Activated T-helper 1 cell treated with anti-CD3 and anti-CD28 coated beads, Interleukin-12 subunit alpha, Interleukin-12 subunit beta, Interleukin-2, Interleukin-4 antibody, amounts not matched to agents 30 ng/mL and 10 ng/mL and 1 ng/mL, durations not matched to agents 14 hours and 24 hours and 36 hours (primary cell): ENCODE data around the gene KCND3. TPM values are rescaled to one million over a fixed set of nuclear protein-coding genes. Genes with fewer than 3 reads are reported as not detected.

Experiments
- DNase-seq: peaks from one replicate; pipeline ENCODE4 v3.0.0; 2021; ENCODE audit warnings: low spot score
- H3K27ac Mint-ChIP-seq: one replicate; pipeline ENCODE4 v1.8.0; 2021; ENCODE audit warnings: mild to moderate bottlenecking, mixed read lengths
- H3K27me3 Mint-ChIP-seq: one replicate; pipeline ENCODE4 v1.8.0; 2022; ENCODE audit warnings: mild to moderate bottlenecking, moderate library complexity, mixed read lengths; ENCODE audit not compliant: insufficient read depth
- H3K36me3 Mint-ChIP-seq: one replicate; pipeline ENCODE4 v1.8.0; 2021; ENCODE audit warnings: low read depth, mixed read lengths
- H3K4me1 Mint-ChIP-seq: one replicate; pipeline ENCODE4 v1.8.0; 2021; ENCODE audit warnings: low read depth, mixed read lengths
- H3K4me3 Mint-ChIP-seq: one replicate; pipeline ENCODE4 v1.8.0; 2021; ENCODE audit warnings: mild to moderate bottlenecking, moderate library complexity, mixed read lengths
- H3K9me3 Mint-ChIP-seq: one replicate; pipeline ENCODE4 v1.8.0; 2021; ENCODE audit warnings: mixed read lengths
- intact Hi-C: fragments of 100-400 bp; cut with micrococcal nuclease; formaldehyde crosslinking; loops from one replicate; pipeline ENCODE4 v1.15.1; 2024
- total RNA-seq: library from RNA; stranded (reverse); gene quantifications from 2 replicates; pipeline ENCODE4 v1.2.3, GENCODE V29; 2022

Gene KCND3
- total RNA-seq, 1 donor from 2014 or later = not detected

DNA sequence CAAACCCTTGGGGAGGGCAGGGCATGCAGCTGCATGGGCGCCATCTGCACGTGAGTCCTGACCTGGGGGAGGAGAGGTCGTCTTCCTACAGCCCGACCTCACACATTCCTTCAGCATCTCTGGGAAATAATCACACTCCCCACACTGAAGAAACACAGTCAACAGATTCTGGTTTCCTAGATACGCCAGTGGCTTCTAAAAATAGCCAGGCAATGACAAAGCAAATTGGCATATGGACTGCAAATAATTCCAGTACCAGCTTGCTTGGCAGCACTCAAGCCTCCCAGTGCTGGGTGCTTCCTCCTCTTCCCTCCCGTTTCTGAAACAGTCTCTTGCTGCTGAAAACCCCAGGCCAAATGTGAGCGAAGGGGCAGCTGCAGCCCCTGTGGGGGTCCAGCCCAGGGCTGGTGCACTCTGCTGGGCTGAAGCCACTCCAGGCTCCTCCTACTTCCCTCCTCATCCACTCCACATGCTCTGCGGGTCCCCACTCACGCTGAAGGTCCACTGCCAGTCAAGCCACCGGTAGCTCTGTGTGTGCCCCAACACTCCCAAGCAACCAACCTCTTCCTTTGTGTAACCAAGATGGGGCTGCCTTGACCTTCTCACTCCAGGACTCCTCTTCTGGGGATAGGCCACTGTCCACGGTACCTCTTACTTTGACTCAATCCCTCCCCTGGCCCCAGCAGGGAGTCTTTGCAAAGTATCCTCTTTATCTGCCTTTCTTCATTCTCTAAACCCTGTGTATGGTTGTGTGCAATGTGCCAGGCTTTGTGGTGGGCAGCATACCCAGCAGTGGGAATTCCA is 69.0 kb downstream of the KCND3 start:
- H3K36me3 Mint-ChIP-seq = no peaks in the 10 kb centered on the region
- H3K4me3 Mint-ChIP-seq = no peak overlapping the region
- peaks cover 17% of the 10 kb centered on the region for H3K27me3 Mint-ChIP-seq
- no peaks in the 10 kb centered on the region for H3K9me3 Mint-ChIP-seq
- no peak for DNase-seq
- intact Hi-C loops = no loop called here
- H3K4me1 Mint-ChIP-seq = no peaks in the 10 kb centered on the region
- H3K27ac Mint-ChIP-seq = no peak overlapping the region

DNA sequence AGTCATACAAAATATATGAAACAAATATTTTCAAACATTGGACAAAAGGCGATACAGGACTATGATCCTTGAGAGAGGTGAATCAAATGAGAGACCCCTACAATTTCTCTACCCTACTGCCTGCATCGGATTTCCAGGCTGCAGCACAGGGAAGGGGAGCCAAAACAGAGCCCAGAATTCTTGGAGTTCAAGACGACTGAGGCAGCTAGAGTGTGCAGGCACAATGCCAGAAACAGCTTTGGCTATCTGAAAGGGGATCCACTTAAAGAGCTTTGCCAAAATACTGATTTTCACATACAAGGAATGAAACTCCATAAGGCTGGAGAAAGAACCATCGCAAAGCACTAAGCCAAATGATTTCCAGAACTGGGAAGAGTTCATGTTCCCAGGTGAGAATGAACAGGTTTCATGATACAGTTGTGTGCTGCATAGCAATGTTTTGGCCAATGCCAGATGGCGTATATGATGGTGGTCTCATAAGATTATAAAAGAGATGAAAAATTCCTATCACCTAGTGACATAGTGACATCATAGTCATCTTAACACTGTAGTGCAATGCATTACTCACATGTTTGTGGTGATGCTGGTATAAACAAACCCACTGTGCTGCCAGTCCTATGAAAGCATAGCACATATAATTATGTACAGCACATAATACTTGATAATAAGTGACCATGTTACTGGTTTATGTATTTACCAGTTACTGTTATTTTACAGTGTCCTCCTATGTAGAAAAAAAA is 77.5 kb downstream of the KCND3 start:
- peaks cover 4% of the 10 kb centered on the region for H3K27me3 Mint-ChIP-seq
- DNase-seq = no peak
- no peak overlapping the region for H3K27ac Mint-ChIP-seq
- H3K4me1 Mint-ChIP-seq = no peaks in the 10 kb centered on the region
- no peaks in the 10 kb centered on the region for H3K9me3 Mint-ChIP-seq
- H3K4me3 Mint-ChIP-seq = no peak overlapping the region
- intact Hi-C loops = no loop called here
- H3K36me3 Mint-ChIP-seq = no peaks in the 10 kb centered on the region

DNA sequence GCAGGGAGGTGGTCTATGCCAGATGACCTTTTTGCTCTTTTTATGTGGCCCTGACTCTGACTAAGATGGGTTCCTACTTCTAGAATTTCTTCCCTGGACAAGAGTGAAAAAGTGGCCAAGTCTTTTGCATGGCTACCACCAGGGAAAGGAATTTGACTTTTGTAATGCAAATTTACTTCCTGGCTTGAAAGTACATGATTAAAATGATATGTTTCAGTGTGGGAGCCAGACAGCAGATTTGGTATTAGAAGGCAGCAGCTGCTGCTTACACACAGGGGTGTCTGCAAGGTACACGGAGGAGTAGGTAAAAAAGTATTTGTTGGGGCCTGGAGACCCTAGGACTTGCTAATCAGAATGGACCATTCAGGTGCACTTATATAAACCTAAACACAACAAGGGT is 78.4 kb downstream of the KCND3 start:
- no peak overlapping the region for H3K4me3 Mint-ChIP-seq
- H3K27ac Mint-ChIP-seq = no peak overlapping the region
- no peaks in the 10 kb centered on the region for H3K9me3 Mint-ChIP-seq

DNA sequence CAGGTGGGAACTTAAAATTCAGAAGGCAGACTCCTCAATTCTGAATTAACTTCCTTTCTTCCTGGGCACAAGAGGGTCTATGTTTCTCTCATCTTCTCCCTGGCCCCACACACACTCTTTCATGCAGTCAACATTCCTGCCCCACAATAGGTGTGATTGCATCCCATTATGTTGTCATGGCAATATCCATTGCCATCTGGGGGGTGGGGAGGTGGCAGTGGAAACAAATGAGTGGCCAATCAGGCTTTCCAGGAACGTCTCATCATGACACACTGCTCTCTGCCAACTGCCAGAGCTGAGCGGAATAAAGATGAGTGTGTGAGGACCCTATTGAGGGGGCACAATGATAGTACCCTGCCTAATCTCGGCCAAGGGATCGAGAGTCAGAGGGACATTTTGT is 80.4 kb downstream of the KCND3 start:
- H3K4me1 Mint-ChIP-seq = no peaks in the 10 kb centered on the region
- H3K36me3 Mint-ChIP-seq = no peaks in the 10 kb centered on the region
- intact Hi-C loops = no loop called here
- no peak for DNase-seq
- H3K27me3 Mint-ChIP-seq = no peaks in the 10 kb centered on the region
- H3K4me3 Mint-ChIP-seq = no peak overlapping the region
- H3K9me3 Mint-ChIP-seq = no peaks in the 10 kb centered on the region
- H3K27ac Mint-ChIP-seq = no peak overlapping the region

More for the DNA sequence above, 78.4 kb downstream of the KCND3 start:
- Mint-ChIP-seq H3K36me3 (no peaks in the 10 kb centered on the region), H3K27me3 (peaks cover 4% of the 10 kb centered on the region), H3K4me1 (no peaks in the 10 kb centered on the region)
- intact Hi-C loops = no loop called here
- no peak for DNase-seq

DNA sequence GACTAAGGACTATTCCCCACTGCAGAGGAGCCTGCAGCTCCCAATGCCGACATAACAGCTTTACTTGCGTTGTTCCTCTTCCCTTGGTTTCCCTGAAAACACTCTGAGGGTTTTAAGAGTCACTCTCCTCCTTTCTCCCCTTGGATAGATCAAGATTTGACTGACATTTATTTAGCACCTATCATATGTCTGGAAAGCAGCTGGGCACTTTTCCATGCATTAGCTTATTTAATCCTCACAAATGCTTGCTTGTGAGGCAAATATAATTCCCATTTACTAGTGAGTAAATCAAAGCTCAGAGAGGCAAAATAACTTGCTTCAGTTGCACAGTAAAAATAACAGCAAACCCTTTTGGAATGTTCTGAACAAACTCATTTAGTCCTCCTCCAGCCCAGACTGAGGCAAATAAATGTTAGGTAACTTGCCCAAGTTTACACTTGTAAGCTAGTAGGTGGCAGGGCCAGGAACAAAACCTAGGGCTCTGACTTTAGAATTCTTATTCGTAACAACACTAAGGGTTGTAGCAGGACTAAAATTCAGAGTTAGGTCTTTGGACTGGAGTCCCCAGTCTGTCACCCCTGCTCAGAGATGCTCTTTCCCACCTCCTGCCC is 81.4 kb downstream of the KCND3 start:
- H3K27me3 Mint-ChIP-seq = no peaks in the 10 kb centered on the region
- no peaks in the 10 kb centered on the region for H3K36me3 Mint-ChIP-seq
- H3K4me3 Mint-ChIP-seq = no peak overlapping the region
- DNase-seq = no peak
- intact Hi-C loops = no loop called here
- no peaks in the 10 kb centered on the region for H3K9me3 Mint-ChIP-seq
- H3K4me1 Mint-ChIP-seq = no peaks in the 10 kb centered on the region
- H3K27ac Mint-ChIP-seq = no peak overlapping the region

DNA sequence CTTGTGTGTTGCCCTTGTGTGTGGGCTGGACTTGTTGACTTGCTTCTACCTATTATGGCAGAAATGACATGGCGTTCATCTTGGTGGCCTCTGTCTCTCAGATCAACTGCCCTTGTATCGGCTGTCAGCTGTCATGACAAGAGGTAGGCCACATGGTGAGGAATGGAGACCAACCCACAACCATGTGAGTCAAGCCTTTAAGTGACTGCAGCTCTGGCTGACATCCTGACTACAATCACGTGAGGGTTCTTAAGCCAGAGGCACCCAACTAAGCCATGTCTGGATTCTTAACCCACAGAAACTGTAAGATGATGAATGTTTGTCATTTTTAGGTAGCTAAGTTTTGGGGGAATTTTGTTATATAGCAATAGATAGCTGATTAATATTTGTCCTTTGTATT is 82.1 kb downstream of the KCND3 start:
- H3K27ac Mint-ChIP-seq = no peak overlapping the region
- no peaks in the 10 kb centered on the region for H3K36me3 Mint-ChIP-seq
- H3K4me3 Mint-ChIP-seq = no peak overlapping the region
- no peaks in the 10 kb centered on the region for H3K9me3 Mint-ChIP-seq
- H3K4me1 Mint-ChIP-seq = no peaks in the 10 kb centered on the region
- no peaks in the 10 kb centered on the region for H3K27me3 Mint-ChIP-seq
- DNase-seq = no peak
- intact Hi-C loops = no loop called here

DNA sequence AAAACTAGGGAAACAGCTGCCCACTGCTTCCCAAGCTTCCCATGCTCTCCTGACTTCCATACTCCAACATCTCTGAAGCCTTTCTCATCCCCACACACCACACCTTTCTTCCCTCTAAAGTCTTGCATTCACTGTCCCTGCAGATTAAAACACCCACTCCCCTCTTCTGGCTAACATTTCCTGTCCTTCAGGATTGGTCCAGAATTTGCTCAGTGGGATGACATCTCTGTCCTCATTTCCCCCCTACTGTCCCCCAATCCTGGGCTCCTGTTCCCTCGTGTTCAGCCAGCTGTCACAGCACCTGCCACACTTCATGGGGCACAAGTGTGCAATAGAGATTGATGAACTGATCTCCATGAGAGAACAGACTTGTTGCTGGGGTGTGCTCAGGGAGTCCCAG is 82.7 kb downstream of the KCND3 start:
- Mint-ChIP-seq H3K27ac (no peak overlapping the region), H3K36me3 (no peaks in the 10 kb centered on the region), H3K4me1 (no peaks in the 10 kb centered on the region), H3K27me3 (no peaks in the 10 kb centered on the region), H3K9me3 (no peaks in the 10 kb centered on the region), H3K4me3 (no peak overlapping the region)
- no peak for DNase-seq
- intact Hi-C loops = no loop called here

DNA sequence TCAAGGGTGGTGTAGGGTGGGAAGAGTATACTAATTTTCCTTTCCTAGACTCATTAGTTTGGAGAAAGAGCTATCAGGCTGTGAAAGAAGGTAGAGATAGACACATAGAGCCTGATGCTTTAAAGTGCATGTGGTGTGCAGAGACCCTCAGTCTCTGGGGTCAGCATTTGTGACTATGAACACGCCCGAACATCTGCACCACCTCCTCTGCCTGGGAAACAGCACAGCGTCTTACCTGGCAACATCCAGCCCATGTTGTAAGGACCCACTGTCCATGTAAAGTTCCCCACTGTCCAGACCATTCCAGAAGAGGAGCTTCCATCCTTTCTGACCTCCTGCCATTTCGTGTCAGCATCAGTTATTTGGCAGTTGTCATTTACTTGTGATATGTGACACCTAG is 83.4 kb downstream of the KCND3 start:
- Mint-ChIP-seq H3K27ac (no peak overlapping the region), H3K4me3 (no peak overlapping the region), H3K4me1 (no peaks in the 10 kb centered on the region), H3K36me3 (no peaks in the 10 kb centered on the region), H3K27me3 (peaks cover 1% of the 10 kb centered on the region), H3K9me3 (no peaks in the 10 kb centered on the region)
- no peak for DNase-seq
- intact Hi-C loops = no loop called here

DNA sequence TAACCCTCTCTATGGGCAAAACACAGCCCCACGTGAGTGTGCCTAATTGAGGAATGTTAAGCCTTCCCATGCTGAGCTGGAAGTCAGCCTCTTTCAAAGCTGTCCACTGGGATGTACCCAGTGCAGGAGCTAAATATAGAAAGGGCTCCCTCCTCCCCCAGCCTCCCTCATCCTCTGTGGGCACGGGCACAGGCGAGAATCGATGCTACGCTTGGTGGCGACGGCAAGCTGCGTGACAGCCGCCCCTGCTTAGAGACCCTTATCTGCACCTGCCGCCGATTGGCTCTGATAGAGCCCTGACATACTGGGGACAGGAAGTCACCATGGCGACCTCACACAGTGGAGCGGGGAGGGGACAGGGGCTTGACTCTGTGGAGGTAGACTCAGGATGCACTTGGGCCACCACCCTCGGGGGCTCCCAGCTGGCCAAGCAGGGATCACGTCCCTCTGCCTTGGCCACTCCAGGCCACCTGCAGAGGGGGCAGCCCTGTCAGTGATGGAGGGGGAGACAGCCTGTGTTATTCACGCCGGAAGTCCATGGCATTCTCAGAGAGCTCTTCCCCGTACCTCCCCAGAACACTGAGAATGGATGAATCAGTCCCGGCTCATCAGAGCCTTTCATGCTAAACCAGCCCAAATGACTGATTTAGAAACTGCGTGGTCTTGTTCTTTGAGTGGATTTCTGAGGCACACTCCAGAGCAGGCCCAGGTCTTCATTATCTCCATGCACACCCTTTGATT is 84.8 kb downstream of the KCND3 start:
- H3K36me3 Mint-ChIP-seq = no peaks in the 10 kb centered on the region
- no peak overlapping the region for H3K4me3 Mint-ChIP-seq
- H3K27me3 Mint-ChIP-seq = peaks cover 9% of the 10 kb centered on the region
- no peak overlapping the region for H3K27ac Mint-ChIP-seq
- intact Hi-C loops = no loop called here
- no peak for DNase-seq
- H3K4me1 Mint-ChIP-seq = no peaks in the 10 kb centered on the region
- no peaks in the 10 kb centered on the region for H3K9me3 Mint-ChIP-seq

DNA sequence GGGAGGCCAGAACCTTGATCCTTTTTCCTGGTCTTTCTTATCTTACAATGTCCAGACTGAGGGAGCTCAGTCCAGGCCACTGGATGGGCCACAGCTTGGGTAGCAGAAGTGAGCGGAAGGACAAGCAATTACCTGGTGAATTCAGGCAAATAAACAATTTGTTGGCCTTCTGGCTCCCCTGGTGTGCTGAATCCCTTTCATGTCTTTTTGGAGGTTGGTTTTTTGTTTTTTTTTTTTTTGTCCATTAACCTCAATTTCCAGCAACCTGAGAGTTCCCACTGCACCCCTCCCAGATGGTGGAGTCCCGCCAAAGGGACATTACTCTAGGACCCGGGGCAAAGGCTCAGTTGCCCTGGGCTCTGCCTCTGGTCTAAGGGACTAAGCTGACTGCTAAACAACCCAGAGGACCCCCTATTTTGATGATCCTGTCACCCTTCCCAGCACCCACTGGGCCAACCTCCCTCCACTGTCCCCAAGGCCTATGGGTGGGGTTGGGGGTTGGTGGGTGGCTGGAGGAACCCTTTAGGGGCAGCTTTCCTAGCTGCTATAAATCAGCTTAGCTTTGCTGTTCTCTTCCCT is 85.5 kb downstream of the KCND3 start:
- Mint-ChIP-seq H3K4me3 (no peak overlapping the region), H3K9me3 (no peaks in the 10 kb centered on the region), H3K27ac (no peak overlapping the region), H3K4me1 (no peaks in the 10 kb centered on the region), H3K27me3 (peaks cover 9% of the 10 kb centered on the region), H3K36me3 (no peaks in the 10 kb centered on the region)
- no peak for DNase-seq
- intact Hi-C loops = no loop called here

DNA sequence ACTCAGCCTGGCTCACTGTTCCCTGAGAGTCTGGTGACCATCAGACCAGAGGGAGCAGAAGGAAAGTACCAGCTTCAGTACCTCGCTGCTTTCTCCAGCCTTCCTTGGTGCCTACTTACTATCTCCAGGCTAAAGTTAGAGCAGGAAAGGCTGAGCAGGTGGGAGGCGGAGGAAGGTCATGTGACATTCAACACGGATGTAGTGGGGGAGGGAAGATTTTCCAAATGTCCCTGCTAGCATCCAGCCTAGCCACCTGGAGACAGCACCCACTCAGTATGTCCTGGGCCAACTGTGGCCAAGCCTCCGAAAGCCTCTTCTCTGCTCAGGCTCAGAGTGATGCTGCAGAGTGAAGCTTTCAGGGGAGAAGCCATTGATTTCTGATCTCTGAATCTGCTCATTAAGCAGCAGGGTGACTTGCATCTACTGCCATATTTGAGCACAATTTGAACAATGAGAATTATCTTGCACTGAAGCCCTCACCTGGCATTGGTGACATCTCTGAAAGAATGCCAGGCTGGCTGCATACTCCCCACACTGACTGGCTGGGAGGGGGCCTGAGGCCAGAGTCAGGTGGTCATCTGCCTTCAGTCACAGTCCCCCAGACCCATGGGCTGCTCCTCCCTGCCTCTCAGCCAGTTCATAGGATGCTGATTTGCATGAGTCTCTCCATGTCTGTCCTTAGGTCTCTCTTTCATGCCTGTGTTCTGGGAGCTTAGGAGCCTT is 86.2 kb downstream of the KCND3 start:
- H3K36me3 Mint-ChIP-seq = no peaks in the 10 kb centered on the region
- H3K4me3 Mint-ChIP-seq = no peak overlapping the region
- intact Hi-C loops = no loop called here
- no peaks in the 10 kb centered on the region for H3K9me3 Mint-ChIP-seq
- peaks cover 11% of the 10 kb centered on the region for H3K27me3 Mint-ChIP-seq
- H3K27ac Mint-ChIP-seq = no peak overlapping the region
- DNase-seq = no peak
- H3K4me1 Mint-ChIP-seq = no peaks in the 10 kb centered on the region

DNA sequence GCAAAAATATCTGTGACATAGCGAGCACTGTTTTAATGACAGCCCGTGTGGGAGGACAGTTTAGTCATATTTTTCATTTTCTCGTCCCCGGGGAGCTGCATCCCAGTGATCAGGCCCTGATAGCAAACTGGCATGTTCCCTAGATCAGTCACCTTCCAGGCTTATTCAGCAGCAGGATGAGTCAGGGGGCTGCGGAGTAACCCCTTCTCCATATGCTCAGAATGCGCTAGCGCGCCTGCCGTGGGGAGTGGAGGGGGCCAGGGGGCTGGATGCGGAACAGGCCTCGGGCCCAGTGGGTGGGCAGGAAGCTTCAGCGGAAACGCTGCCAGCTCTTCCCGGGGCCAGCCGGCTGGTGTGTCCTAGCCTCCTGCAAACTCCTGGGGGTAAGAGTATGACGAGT is 94.0 kb downstream of the KCND3 start:
- H3K36me3 Mint-ChIP-seq = no peaks in the 10 kb centered on the region
- H3K27ac Mint-ChIP-seq = no peak overlapping the region
- no peak for DNase-seq
- H3K27me3 Mint-ChIP-seq = peaks cover 16% of the 10 kb centered on the region
- no peaks in the 10 kb centered on the region for H3K4me1 Mint-ChIP-seq
- intact Hi-C loops = no loop called here
- no peaks in the 10 kb centered on the region for H3K9me3 Mint-ChIP-seq
- no peak overlapping the region for H3K4me3 Mint-ChIP-seq
